ENCODE results near the gene CDH4.

- TF ChIP-seq, protein P1, sequence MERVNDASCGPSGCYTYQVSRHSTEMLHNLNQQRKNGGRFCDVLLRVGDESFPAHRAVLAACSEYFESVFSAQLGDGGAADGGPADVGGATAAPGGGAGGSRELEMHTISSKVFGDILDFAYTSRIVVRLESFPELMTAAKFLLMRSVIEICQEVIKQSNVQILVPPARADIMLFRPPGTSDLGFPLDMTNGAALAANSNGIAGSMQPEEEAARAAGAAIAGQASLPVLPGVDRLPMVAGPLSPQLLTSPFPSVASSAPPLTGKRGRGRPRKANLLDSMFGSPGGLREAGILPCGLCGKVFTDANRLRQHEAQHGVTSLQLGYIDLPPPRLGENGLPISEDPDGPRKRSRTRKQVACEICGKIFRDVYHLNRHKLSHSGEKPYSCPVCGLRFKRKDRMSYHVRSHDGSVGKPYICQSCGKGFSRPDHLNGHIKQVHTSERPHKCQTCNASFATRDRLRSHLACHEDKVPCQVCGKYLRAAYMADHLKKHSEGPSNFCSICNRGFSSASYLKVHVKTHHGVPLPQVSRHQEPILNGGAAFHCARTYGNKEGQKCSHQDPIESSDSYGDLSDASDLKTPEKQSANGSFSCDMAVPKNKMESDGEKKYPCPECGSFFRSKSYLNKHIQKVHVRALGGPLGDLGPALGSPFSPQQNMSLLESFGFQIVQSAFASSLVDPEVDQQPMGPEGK (tag by site-specific recombination; IDR thresholded peaks at IDR 0.05), result no peak
- TF ChIP-seq KLF10 (tag by site-specific recombination; IDR thresholded peaks at IDR 0.05) (no peak), MZF1 (tag by site-specific recombination; IDR thresholded peaks at IDR 0.05; ENCODE audit: borderline replicate concordance) (no peak), CTCF (tag by site-specific recombination; IDR thresholded peaks at IDR 0.05) (no peak), ZNF114 (tag by site-specific recombination; IDR thresholded peaks at IDR 0.05) (no peak), ATF2 (tag by site-specific recombination; IDR thresholded peaks at IDR 0.05; ENCODE audit: low read depth) (no peak), ZNF561 (tag by site-specific recombination; IDR thresholded peaks at IDR 0.05; ENCODE audit: borderline replicate concordance) (no peak), OVOL3 (tag by site-specific recombination; IDR thresholded peaks at IDR 0.05) (no peak), EGR2 (tag by site-specific recombination; IDR thresholded peaks at IDR 0.05; ENCODE audit: low read depth) (no peak), ZNF704 (tag by site-specific recombination; IDR thresholded peaks at IDR 0.05) (no peak), BCL11A (tag by site-specific recombination; IDR thresholded peaks at IDR 0.05; ENCODE audit: low read depth) (no peak), OSR2 (tag by site-specific recombination; IDR thresholded peaks at IDR 0.05) (no peak)
- TF ChIP-seq, protein P2, sequence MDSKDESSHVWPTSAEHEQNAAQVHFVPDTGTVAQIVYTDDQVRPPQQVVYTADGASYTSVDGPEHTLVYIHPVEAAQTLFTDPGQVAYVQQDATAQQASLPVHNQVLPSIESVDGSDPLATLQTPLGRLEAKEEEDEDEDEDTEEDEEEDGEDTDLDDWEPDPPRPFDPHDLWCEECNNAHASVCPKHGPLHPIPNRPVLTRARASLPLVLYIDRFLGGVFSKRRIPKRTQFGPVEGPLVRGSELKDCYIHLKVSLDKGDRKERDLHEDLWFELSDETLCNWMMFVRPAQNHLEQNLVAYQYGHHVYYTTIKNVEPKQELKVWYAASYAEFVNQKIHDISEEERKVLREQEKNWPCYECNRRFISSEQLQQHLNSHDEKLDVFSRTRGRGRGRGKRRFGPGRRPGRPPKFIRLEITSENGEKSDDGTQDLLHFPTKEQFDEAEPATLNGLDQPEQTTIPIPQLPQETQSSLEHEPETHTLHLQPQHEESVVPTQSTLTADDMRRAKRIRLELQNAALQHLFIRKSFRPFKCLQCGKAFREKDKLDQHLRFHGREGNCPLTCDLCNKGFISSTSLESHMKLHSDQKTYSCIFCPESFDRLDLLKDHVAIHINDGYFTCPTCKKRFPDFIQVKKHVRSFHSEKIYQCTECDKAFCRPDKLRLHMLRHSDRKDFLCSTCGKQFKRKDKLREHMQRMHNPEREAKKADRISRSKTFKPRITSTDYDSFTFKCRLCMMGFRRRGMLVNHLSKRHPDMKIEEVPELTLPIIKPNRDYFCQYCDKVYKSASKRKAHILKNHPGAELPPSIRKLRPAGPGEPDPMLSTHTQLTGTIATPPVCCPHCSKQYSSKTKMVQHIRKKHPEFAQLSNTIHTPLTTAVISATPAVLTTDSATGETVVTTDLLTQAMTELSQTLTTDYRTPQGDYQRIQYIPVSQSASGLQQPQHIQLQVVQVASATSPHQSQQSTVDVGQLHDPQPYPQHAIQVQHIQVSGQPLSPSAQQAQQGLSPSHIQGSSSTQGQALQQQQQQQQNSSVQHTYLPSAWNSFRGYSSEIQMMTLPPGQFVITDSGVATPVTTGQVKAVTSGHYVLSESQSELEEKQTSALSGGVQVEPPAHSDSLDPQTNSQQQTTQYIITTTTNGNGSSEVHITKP (tag by site-specific recombination; IDR thresholded peaks at IDR 0.05), result no peak
- TF ChIP-seq, protein P3, sequence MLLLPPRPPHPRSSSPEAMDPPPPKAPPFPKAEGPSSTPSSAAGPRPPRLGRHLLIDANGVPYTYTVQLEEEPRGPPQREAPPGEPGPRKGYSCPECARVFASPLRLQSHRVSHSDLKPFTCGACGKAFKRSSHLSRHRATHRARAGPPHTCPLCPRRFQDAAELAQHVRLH (tag by site-specific recombination; IDR thresholded peaks at IDR 0.05), result no peak
Observed at GRCh38 chr20:61500791-61501321, 248.8 kb downstream of the CDH4 start.
